ENCODE measurements around the gene GALNT7. TPM values are rescaled to one million over a fixed set of nuclear protein-coding genes. Genes with fewer than 3 reads are reported as not detected.
"Not testable (repeated sequence)": the region's sequence is repeated elsewhere in the genome, so short reads cannot be mapped to it uniquely, and the experiment has no call there.

GALNT7 gene
- total RNA-seq, 1 donor from 2014 or later, result 24.7 TPM

GRCh38 chr4:173217727-173218126, 49.1 kb downstream of the GALNT7 start:
- peak; percentile 80 for DNase-seq (ENCODE audit: low read depth)
- TF ChIP-seq CTCF (IDR thresholded peaks at IDR 0.05; ENCODE audit: insufficient read depth, low read length, severe bottlenecking), result no peak
- FAIRE-seq, result no peak

GRCh38 chr4:173218411-173219125, 50.0 kb downstream of the GALNT7 start:
- no peak for TF ChIP-seq CTCF (IDR thresholded peaks at IDR 0.05; ENCODE audit: insufficient read depth, low read length, severe bottlenecking)

More at GRCh38 chr4:173217727-173218126, 49.1 kb downstream of the GALNT7 start:
- H3K4me3 ChIP-seq (ENCODE audit: low read depth, low read length), result no peak overlapping the region
- no peaks in the 10 kb centered on the region for H3K27me3 ChIP-seq (ENCODE audit: control insufficient read depth, insufficient read depth, low read length)
- H3K36me3 ChIP-seq (ENCODE audit: control insufficient read depth, insufficient read depth, low read length), result no peaks in the 10 kb centered on the region

GRCh38 chr4:173219126-173219437, 50.5 kb downstream of the GALNT7 start:
- H3K4me3 ChIP-seq (ENCODE audit: low read depth, low read length); H3K36me3 ChIP-seq (ENCODE audit: control insufficient read depth, insufficient read depth, low read length); H3K27me3 ChIP-seq (ENCODE audit: control insufficient read depth, insufficient read depth, low read length); FAIRE-seq; DNase-seq (ENCODE audit: low read depth): not testable (repeated sequence)

More at GRCh38 chr4:173218411-173219125, 50.0 kb downstream of the GALNT7 start:
- DNase-seq (ENCODE audit: low read depth) (peak; percentile 20), FAIRE-seq (no peak)
- no peak overlapping the region for H3K4me3 ChIP-seq (ENCODE audit: low read depth, low read length)
- no peaks in the 10 kb centered on the region for H3K27me3 ChIP-seq (ENCODE audit: control insufficient read depth, insufficient read depth, low read length)
- H3K36me3 ChIP-seq (ENCODE audit: control insufficient read depth, insufficient read depth, low read length), result no peaks in the 10 kb centered on the region

- FAIRE-seq, result no peak
Observed at GRCh38 chr4:173223743-173224142, 55.1 kb downstream of the GALNT7 start.

GRCh38 chr4:173226401-173226888, 57.8 kb downstream of the GALNT7 start:
- H3K36me3 ChIP-seq (ENCODE audit: control insufficient read depth, insufficient read depth, low read length), result no peaks in the 10 kb centered on the region
- H3K27me3 ChIP-seq (ENCODE audit: control insufficient read depth, insufficient read depth, low read length), result no peaks in the 10 kb centered on the region
- DNase-seq (ENCODE audit: low read depth), result no peak
- no peak overlapping the region for H3K4me3 ChIP-seq (ENCODE audit: low read depth, low read length)
- FAIRE-seq, result no peak
- no peak for TF ChIP-seq CTCF (IDR thresholded peaks at IDR 0.05; ENCODE audit: insufficient read depth, low read length, severe bottlenecking)

More at GRCh38 chr4:173223743-173224142, 55.1 kb downstream of the GALNT7 start:
- no peak for DNase-seq (ENCODE audit: low read depth)
- no peak for TF ChIP-seq CTCF (IDR thresholded peaks at IDR 0.05; ENCODE audit: insufficient read depth, low read length, severe bottlenecking)
- H3K27me3 ChIP-seq (ENCODE audit: control insufficient read depth, insufficient read depth, low read length), result no peaks in the 10 kb centered on the region
- no peaks in the 10 kb centered on the region for H3K36me3 ChIP-seq (ENCODE audit: control insufficient read depth, insufficient read depth, low read length)
- H3K4me3 ChIP-seq (ENCODE audit: low read depth, low read length), result no peak overlapping the region

GRCh38 chr4:173227756-173228155, 59.1 kb downstream of the GALNT7 start:
- Histone ChIP-seq H3K36me3 (ENCODE audit: control insufficient read depth, insufficient read depth, low read length) (no peaks in the 10 kb centered on the region), H3K27me3 (ENCODE audit: control insufficient read depth, insufficient read depth, low read length) (no peaks in the 10 kb centered on the region), H3K4me3 (ENCODE audit: low read depth, low read length) (no peak overlapping the region)
- no peak for TF ChIP-seq CTCF (IDR thresholded peaks at IDR 0.05; ENCODE audit: insufficient read depth, low read length, severe bottlenecking)
- DNase-seq (ENCODE audit: low read depth) (no peak), FAIRE-seq (no peak)

Data from bronchial epithelial cell (primary cell).